Pancreas (tissue), 10 donors: ENCODE data around the gene NKD1. TPM values are rescaled to one million over a fixed set of nuclear protein-coding genes. Genes with fewer than 3 reads are reported as not detected.

Source experiments
- ATAC-seq, 4 donors: fragments of 200-7000 bp; cut with Tn5 transposase; one replicate each; pipeline versions ENCODE4 v1.8.0 to v1.9.1; 2020; ENCODE audit warnings: mild to moderate bottlenecking in 4 of 4, moderate library complexity in 4 of 4
- DNase-seq, 6 donors: peaks; one replicate each; pipeline ENCODE4 v3.0.0-alpha.2; 2020
- FAIRE-seq: peaks from 2 replicates; lab custom pipeline; 2012; peaks lifted over from hg19 to GRCh38; lab: Jason Lieb, UNC
- H3K27ac ChIP-seq, 4 donors: fragments of 200-600 bp; sonication (generic); 1 replicate in 3 of 4; 2 replicates in 1 of 4; pipeline versions ENCODE4 v1.5.0 to v1.8.0; 2020
- H3K27me3 ChIP-seq, 4 donors: fragments of 200-600 bp; one replicate each; pipeline ENCODE4 v1.8.0; 2021
- H3K36me3 ChIP-seq, 3 donors: fragments of 200-600 bp; sonication (generic) in 1 of 3; one replicate each; pipeline versions ENCODE4 v1.5.0 to v1.8.0; 2020 to 2021
- H3K4me1 ChIP-seq, 3 donors: fragments of 200-600 bp; one replicate each; pipeline ENCODE4 v1.8.0; 2021
- H3K4me3 ChIP-seq, 4 donors: fragments of 200-600 bp; sonication (generic) in 2 of 4; one replicate each; pipeline versions ENCODE4 v1.5.0 to v1.8.0; 2020 to 2021
- H3K9me3 ChIP-seq, 4 donors: fragments of 200-600 bp; one replicate each; pipeline ENCODE4 v1.8.0; 2021
- WGBS, 2 donors: extraction: QIAGEN DNeasy Blood & Tissue Kit; methylation state at CpG; one replicate each; pipeline ENCODE4 v1.1.7; 2013; 5-methylcytosine and 5-hydroxymethylcytosine counted together
- intact Hi-C, 3 donors: fragments of 100-400 bp; cut with DNase I; formaldehyde crosslinking; loops; one replicate each; pipeline versions ENCODE4 v1.11.1 to v1.14.2; 2022
- polyA plus RNA-seq, 2 donors: library from polyadenylated mRNA; stranded (reverse); fragments of 200-250 nt; gene quantifications; one replicate each; pipeline ENCODE4 v1.2.3, GENCODE V29; 2013
- total RNA-seq, 6 donors: library from RNA; stranded (reverse); fragmentation: NEBNext Ultra II Directional in 4 of 6; extraction: Animal tissue kit (Norgen Biotek cat#: 25700) in 4 of 6; gene quantifications; one replicate each; pipeline versions ENCODE4 v1.2.1 to v1.2.4, GENCODE V29; 2021 to 2023
- TF ChIP-seq, protein P1 (sequence below), 4 donors: fragments of 200-600 bp; sonication (generic) in 3 of 4; IDR thresholded peaks; one replicate each; pipeline versions ENCODE4 v1.5.0 to v1.8.0; 2021; ENCODE audit warnings: antibody characterized with exemption in 4 of 4
- donor health status: healthy with polysubstance abuse.
- donor health status: DM: no; HTN: no; CAD: no; lungs with moderate emphysema.
- donor health status: DM: no; HTN: no; CAD: no.
- donor health status: control.
- donor health status: control.
- donor health status: Bipolar disorder and iron deficiency.
- donor health status: DM: yes; HTN: yes; CAD: no.
- donor health status: DM: no; HTN: no; CAD: no.
- donor health status: DM: no; HTN: no; CAD: no.
- donor health status: DM: yes; HTN: yes; CAD: no.

NKD1 gene
- total and polyA plus RNA-seq, 8 donors: 0.45 to 5.8 (median 4.4) TPM

- H3K9me3 ChIP-seq: no peaks in the 10 kb centered on the region
- no peaks in the 10 kb centered on the region for H3K27me3 ChIP-seq
- H3K27ac ChIP-seq: no peak overlapping the region
- 90 to 91% methylated on average over 6 of the region's 6 CpGs for WGBS, 2 donors
- intact Hi-C loops: no loop called here
- no peak overlapping the region for H3K4me3 ChIP-seq
- TF ChIP-seq, protein P1, sequence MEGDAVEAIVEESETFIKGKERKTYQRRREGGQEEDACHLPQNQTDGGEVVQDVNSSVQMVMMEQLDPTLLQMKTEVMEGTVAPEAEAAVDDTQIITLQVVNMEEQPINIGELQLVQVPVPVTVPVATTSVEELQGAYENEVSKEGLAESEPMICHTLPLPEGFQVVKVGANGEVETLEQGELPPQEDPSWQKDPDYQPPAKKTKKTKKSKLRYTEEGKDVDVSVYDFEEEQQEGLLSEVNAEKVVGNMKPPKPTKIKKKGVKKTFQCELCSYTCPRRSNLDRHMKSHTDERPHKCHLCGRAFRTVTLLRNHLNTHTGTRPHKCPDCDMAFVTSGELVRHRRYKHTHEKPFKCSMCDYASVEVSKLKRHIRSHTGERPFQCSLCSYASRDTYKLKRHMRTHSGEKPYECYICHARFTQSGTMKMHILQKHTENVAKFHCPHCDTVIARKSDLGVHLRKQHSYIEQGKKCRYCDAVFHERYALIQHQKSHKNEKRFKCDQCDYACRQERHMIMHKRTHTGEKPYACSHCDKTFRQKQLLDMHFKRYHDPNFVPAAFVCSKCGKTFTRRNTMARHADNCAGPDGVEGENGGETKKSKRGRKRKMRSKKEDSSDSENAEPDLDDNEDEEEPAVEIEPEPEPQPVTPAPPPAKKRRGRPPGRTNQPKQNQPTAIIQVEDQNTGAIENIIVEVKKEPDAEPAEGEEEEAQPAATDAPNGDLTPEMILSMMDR (IDR thresholded peaks at IDR 0.05): no peak
- ATAC-seq (no peak), FAIRE-seq (no peak), DNase-seq (no peak)
- no peaks in the 10 kb centered on the region for H3K36me3 ChIP-seq
- H3K4me1 ChIP-seq: peaks cover 0 to 2% (median 0%) of the 10 kb centered on the region in 3 donors
Observed at GRCh38 chr16:50599494-50599893, 51.3 kb downstream of the NKD1 start.

DNA sequence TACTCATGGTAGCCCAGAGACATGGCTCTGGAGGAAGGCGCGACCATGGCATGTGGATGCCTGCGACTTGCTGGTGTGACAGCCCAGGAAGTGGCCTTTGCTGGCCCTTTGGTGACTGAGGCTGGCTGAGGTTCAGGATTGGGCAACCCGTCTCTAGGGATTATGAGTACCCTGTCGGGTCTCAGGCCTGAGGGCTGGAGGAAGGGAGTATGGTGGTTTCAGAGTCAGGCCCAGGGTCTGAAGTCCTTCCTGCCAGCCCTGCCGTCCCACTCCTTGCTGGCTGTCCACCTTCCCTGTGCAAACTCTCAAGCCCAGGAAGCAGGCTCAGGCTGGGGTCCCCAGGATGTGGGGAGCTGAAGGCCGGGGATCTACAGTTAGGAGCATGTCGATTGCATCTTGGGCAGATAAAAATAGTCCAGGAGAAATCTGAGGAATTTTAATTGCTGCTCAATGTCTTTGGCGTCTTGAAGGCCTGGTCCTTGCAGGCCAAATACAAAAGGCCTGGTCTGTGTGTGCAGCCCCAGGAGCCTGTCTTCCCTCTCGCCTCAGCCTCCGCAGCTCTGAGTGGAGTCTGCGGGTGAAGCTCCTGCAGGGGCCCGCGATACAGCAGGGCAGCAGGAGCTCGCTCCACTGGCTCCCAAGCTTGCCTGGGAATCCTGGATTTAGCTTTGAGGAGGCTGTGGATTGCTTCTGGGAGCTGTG lies 52.5 kb downstream of the NKD1 start:
- Histone ChIP-seq H3K4me3 (no peak overlapping the region), H3K27me3 (no peaks in the 10 kb centered on the region), H3K4me1 (peaks cover 0 to 2% (median 0%) of the 10 kb centered on the region in 3 donors), H3K9me3 (no peaks in the 10 kb centered on the region), H3K36me3 (no peaks in the 10 kb centered on the region), H3K27ac (no peak overlapping the region)
- DNase-seq (no peak), ATAC-seq (no peak), FAIRE-seq (no peak)
- TF ChIP-seq, protein P1 (IDR thresholded peaks at IDR 0.05): no peak
- intact Hi-C loops: no loop called here
- 89 to 90% methylated on average over 15 of the region's 15 CpGs for WGBS, 2 donors

- Histone ChIP-seq H3K9me3 (no peaks in the 10 kb centered on the region), H3K27me3 (no peaks in the 10 kb centered on the region), H3K4me1 (peaks cover 0 to 2% (median 0%) of the 10 kb centered on the region in 3 donors), H3K27ac (no peak overlapping the region), H3K4me3 (no peak overlapping the region), H3K36me3 (no peaks in the 10 kb centered on the region)
- FAIRE-seq: no peak
- WGBS, 2 donors: 91 to 92% methylated on average over 12 of the region's 12 CpGs
- DNase-seq: no peak
- TF ChIP-seq, protein P1 (IDR thresholded peaks at IDR 0.05): no peak
- ATAC-seq: no peak
- intact Hi-C loops: no loop called here
Observed at GRCh38 chr16:50601341-50601740, 53.1 kb downstream of the NKD1 start.

DNA sequence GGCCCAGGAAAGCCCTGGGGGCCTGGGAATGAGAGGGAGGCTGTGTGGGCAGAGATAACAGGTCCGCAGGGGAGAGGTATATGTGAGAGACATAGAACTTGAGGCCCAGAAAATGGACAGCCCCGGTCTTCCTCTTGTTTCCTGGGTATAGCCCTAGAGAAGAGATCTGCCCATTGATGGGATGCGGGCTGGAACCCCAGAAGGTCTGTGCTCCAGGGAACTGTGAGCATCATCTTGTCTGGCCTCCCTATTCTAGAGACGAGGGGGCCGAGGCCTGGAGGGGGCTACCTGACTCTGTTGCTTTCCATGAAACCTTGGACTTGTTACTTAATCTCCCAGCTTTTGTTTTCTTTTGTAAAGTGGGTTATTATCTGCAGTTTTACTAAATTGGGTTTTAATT lies 53.9 kb downstream of the NKD1 start:
- Histone ChIP-seq H3K27me3 (no peaks in the 10 kb centered on the region), H3K27ac (no peak overlapping the region), H3K9me3 (no peaks in the 10 kb centered on the region), H3K4me1 (peaks cover 0 to 2% (median 0%) of the 10 kb centered on the region in 3 donors), H3K4me3 (no peak overlapping the region), H3K36me3 (no peaks in the 10 kb centered on the region)
- TF ChIP-seq, protein P1 (IDR thresholded peaks at IDR 0.05): no peak
- intact Hi-C loops: no loop called here
- FAIRE-seq (no peak), ATAC-seq (no peak), DNase-seq (no peak)
- 84 to 90% methylated on average over 5 of the region's 5 CpGs for WGBS, 2 donors

DNA sequence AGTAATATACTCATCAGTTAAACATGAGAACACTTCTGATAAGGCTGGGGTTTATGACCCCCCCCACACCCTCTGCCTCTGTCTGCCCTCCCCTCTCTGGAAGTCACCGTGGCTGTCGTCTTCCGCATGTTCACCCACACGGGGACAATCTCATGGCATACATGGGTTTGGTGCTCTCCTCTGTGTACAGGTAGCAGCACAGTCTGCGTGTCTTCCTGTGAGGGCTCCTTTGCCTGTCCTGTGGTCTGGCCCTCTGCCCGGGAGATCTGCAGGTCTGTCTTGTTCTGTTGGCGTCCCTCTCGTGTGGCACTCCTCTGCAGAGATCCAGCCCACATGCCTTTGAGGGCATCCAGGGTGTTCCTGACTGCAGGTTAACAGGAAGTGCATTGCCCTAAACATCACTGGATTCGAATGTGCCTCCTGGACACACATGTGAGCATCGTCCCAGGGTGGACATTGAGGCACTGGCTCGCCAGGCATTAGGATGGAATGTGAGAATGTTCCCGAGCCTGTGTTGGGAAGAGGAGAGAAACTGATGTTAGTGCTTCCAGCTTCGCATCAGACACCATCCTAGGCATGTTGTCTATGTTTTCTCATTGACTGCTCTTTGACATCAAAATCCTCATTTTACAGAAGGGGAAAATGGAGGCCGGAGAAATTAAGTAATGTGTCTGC lies 54.5 kb downstream of the NKD1 start:
- H3K4me3 ChIP-seq: no peak overlapping the region
- TF ChIP-seq, protein P1 (IDR thresholded peaks at IDR 0.05): no peak
- H3K9me3 ChIP-seq: no peaks in the 10 kb centered on the region
- H3K36me3 ChIP-seq: no peaks in the 10 kb centered on the region
- no peak overlapping the region for H3K27ac ChIP-seq
- intact Hi-C loops: no loop called here
- WGBS, 2 donors: 78 to 83% methylated on average over 14 of the region's 14 CpGs
- ATAC-seq: peak in 2 of 4 donors; percentile 11 to 25
- peaks cover 0 to 2% (median 0%) of the 10 kb centered on the region in 3 donors for H3K4me1 ChIP-seq
- no peak for FAIRE-seq
- H3K27me3 ChIP-seq: no peaks in the 10 kb centered on the region
- DNase-seq: peak in 1 of 6 donors; percentile 30
